Neuronal stem cell (in vitro differentiated cells): ENCODE results near the gene ST3GAL4.
"Not testable (repeated sequence)": the region's sequence is repeated elsewhere in the genome, so short reads cannot be mapped to it uniquely, and the experiment has no call there.

Experiments
- DNase-seq: peaks from one replicate; pipeline ENCODE4 v3.0.0-alpha.2; 2013; ENCODE audit warnings: low spot score
- H2AFZ ChIP-seq: one replicate; pipeline ENCODE4 v1.6.1; 2013; ENCODE audit warnings: mild to moderate bottlenecking, low read length, inconsistent platforms
- H2AK5ac ChIP-seq: 2 replicates; pipeline ENCODE4 v1.6.1; 2013; ENCODE audit warnings: low read depth, mild to moderate bottlenecking, inconsistent platforms, low read length, moderate library complexity, mixed read lengths
- H2BK120ac ChIP-seq: 2 replicates; pipeline ENCODE4 v1.6.1; 2013; ENCODE audit warnings: low read depth, mild to moderate bottlenecking, inconsistent platforms, low read length, moderate library complexity, mixed read lengths
- H2BK12ac ChIP-seq: one replicate; pipeline ENCODE4 v1.6.1; 2013; ENCODE audit warnings: low read length, inconsistent platforms
- H2BK15ac ChIP-seq: 2 replicates; pipeline ENCODE4 v1.6.1; 2013; ENCODE audit warnings: mild to moderate bottlenecking, low read length, inconsistent platforms, mixed read lengths
- H2BK5ac ChIP-seq: one replicate; pipeline ENCODE4 v1.6.1; 2013; ENCODE audit warnings: inconsistent platforms, mild to moderate bottlenecking, low read length, moderate library complexity
- H3K14ac ChIP-seq: one replicate; pipeline ENCODE4 v1.6.1; 2013; ENCODE audit warnings: low read length, inconsistent platforms
- H3K18ac ChIP-seq: 2 replicates; pipeline ENCODE4 v1.6.1; 2013; ENCODE audit warnings: low read length, inconsistent platforms
- H3K23ac ChIP-seq: 2 replicates; pipeline ENCODE4 v1.6.1; 2013; ENCODE audit warnings: low read depth, mild to moderate bottlenecking, mixed read lengths, low read length, inconsistent platforms; ENCODE audit not compliant: poor library complexity
- H3K27ac ChIP-seq: replicated peaks from 3 replicates; pipeline ENCODE4 v1.5.1; 2013; ENCODE audit warnings: low read length, inconsistent platforms
- H3K27me3 ChIP-seq, 3 experiments: 2 replicates each; pipeline ENCODE4 v1.6.1; 2013; ENCODE audit warnings: low read length in 3 of 3, mild to moderate bottlenecking in 2 of 3, inconsistent platforms in 1 of 3, low read depth in 1 of 3, mixed read lengths in 1 of 3, moderate library complexity in 1 of 3; ENCODE audit not compliant: control insufficient read depth in 3 of 3, insufficient read depth in 3 of 3
- H3K36me3 ChIP-seq, 2 donors: replicated peaks in 1 of 2; 2 replicates each; pipeline ENCODE4 v1.6.1; 2013; ENCODE audit warnings: low read length in 2 of 2; ENCODE audit not compliant: control insufficient read depth in 2 of 2, insufficient read depth in 2 of 2
- H3K4ac ChIP-seq: 2 replicates; pipeline ENCODE4 v1.6.1; 2013; ENCODE audit warnings: inconsistent platforms, mild to moderate bottlenecking, low read length, moderate library complexity
- H3K4me1 ChIP-seq, 2 donors: 1 replicate in 1 of 2; 2 replicates in 1 of 2; pipeline ENCODE4 v1.6.1; 2013; ENCODE audit warnings: low read length in 2 of 2, low read depth in 1 of 2; ENCODE audit not compliant: control insufficient read depth in 2 of 2, insufficient read depth in 1 of 2
- H3K4me2 ChIP-seq: one replicate; pipeline ENCODE4 v1.6.1; 2013; ENCODE audit warnings: mild to moderate bottlenecking, low read length, inconsistent platforms; ENCODE audit not compliant: insufficient read depth, poor library complexity, severe bottlenecking
- H3K4me3 ChIP-seq, 2 donors: 2 replicates each; pipeline ENCODE4 v1.5.1; 2013; ENCODE audit warnings: low read length in 2 of 2, mild to moderate bottlenecking in 2 of 2, inconsistent platforms in 1 of 2, moderate library complexity in 1 of 2
- H3K79me1 ChIP-seq: one replicate; pipeline ENCODE4 v1.6.1; 2013; ENCODE audit warnings: low read depth, mild to moderate bottlenecking, inconsistent platforms, low read length, moderate library complexity
- H3K9ac ChIP-seq: one replicate; pipeline ENCODE4 v1.6.1; 2013; ENCODE audit warnings: mild to moderate bottlenecking, low read depth, low read length, inconsistent platforms; ENCODE audit not compliant: poor library complexity
- H3K9me3 ChIP-seq, 2 donors: replicated peaks in 1 of 2; 2 replicates each; pipeline versions ENCODE3 to v1.6.1; 2013; ENCODE audit warnings: low read length in 2 of 2, mild to moderate bottlenecking in 2 of 2, inconsistent platforms in 1 of 2, low read depth in 1 of 2, mixed read lengths in 1 of 2, moderate library complexity in 1 of 2; ENCODE audit not compliant: control insufficient read depth in 2 of 2, insufficient read depth in 1 of 2
- H4K8ac ChIP-seq: one replicate; pipeline ENCODE4 v1.6.1; 2013; ENCODE audit warnings: low read depth, mild to moderate bottlenecking, inconsistent platforms, low read length, moderate library complexity
- H4K91ac ChIP-seq: one replicate; pipeline ENCODE4 v1.6.1; 2013; ENCODE audit warnings: low read length, low read depth, mild to moderate bottlenecking, inconsistent platforms; ENCODE audit not compliant: poor library complexity
- WGBS, 2 donors: extraction: QIAGEN DNeasy Blood & Tissue Kit; methylation state at CpG; one replicate each; pipeline ENCODE4 v1.1.7; 2013; ENCODE audit warnings: missing lambda C conversion rate in 2 of 2, mixed read lengths in 1 of 2; ENCODE audit not compliant: insufficient read length in 2 of 2, insufficient replicate concordance in 1 of 2; ENCODE audit errors: extremely low coverage in 2 of 2; 5-methylcytosine and 5-hydroxymethylcytosine counted together

ST3GAL4 gene

GRCh38 chr11:126381960-126382359 lies 26.5 kb downstream of the ST3GAL4 start:
- H2BK5ac ChIP-seq, H3K23ac ChIP-seq, DNase-seq, H3K4me2 ChIP-seq, H3K4me3 ChIP-seq, H3K27me3 ChIP-seq, H3K79me1 ChIP-seq, H4K8ac ChIP-seq, H3K18ac ChIP-seq, H3K4ac ChIP-seq, H2BK120ac ChIP-seq, H2AK5ac ChIP-seq, H2AFZ ChIP-seq, H3K9ac ChIP-seq, H2BK15ac ChIP-seq, H4K91ac ChIP-seq, H3K9me3 ChIP-seq, H3K27ac ChIP-seq, H3K36me3 ChIP-seq, H3K14ac ChIP-seq, H2BK12ac ChIP-seq: not testable (repeated sequence)
- peaks cover 0 to 13% of the 10 kb centered on the region in 2 donors for H3K4me1 ChIP-seq
- no CpG with 5 or more reads among the region's 10 CpGs for WGBS, 2 donors

- H3K23ac ChIP-seq, H2AK5ac ChIP-seq, H3K18ac ChIP-seq, H3K27ac ChIP-seq, H3K27me3 ChIP-seq, H2BK120ac ChIP-seq, H3K14ac ChIP-seq, DNase-seq, H4K8ac ChIP-seq, H3K4ac ChIP-seq, H3K4me3 ChIP-seq, H3K4me2 ChIP-seq, H2BK12ac ChIP-seq, H2BK5ac ChIP-seq, H4K91ac ChIP-seq, H3K9me3 ChIP-seq, H2BK15ac ChIP-seq, H3K36me3 ChIP-seq, H3K79me1 ChIP-seq, H2AFZ ChIP-seq, H3K9ac ChIP-seq: not testable (repeated sequence)
- WGBS, 2 donors = no CpG with 5 or more reads among the region's 4 CpGs
- H3K4me1 ChIP-seq = peaks cover 0 to 13% of the 10 kb centered on the region in 2 donors
Measured at GRCh38 chr11:126382641-126383040, 27.2 kb downstream of the ST3GAL4 start.

- H3K23ac ChIP-seq = no peak overlapping the region
- H3K9ac ChIP-seq = peak overlapping the region; percentile 44
- no peak for DNase-seq
- no peak overlapping the region for H3K14ac ChIP-seq
- H3K4me3 ChIP-seq = no peak overlapping the region
- H2BK15ac ChIP-seq = peak overlapping the region; percentile 6
- H2AFZ ChIP-seq = no peak overlapping the region
- H2BK12ac ChIP-seq = no peak overlapping the region
- no peaks in the 10 kb centered on the region for H3K36me3 ChIP-seq
- no peak overlapping the region for H4K8ac ChIP-seq
- H3K4me2 ChIP-seq = no peak overlapping the region
- no peak overlapping the region for H4K91ac ChIP-seq
- no peak overlapping the region for H3K27ac ChIP-seq
- peak overlapping the region; percentile 48 for H3K18ac ChIP-seq
- no peak overlapping the region for H3K4ac ChIP-seq
- no peaks in the 10 kb centered on the region for H3K9me3 ChIP-seq
- H2BK120ac ChIP-seq = no peak overlapping the region
- peaks cover 0 to 13% of the 10 kb centered on the region in 2 donors for H3K4me1 ChIP-seq
- peaks cover 9% of the 10 kb centered on the region for H3K79me1 ChIP-seq
- H2AK5ac ChIP-seq = peak overlapping the region; percentile 79
- H2BK5ac ChIP-seq = peak overlapping the region; percentile 75
- no CpG with 5 or more reads among the region's 20 CpGs for WGBS, 2 donors
- no peaks in the 10 kb centered on the region for H3K27me3 ChIP-seq
Measured at GRCh38 chr11:126383339-126384335, 28.2 kb downstream of the ST3GAL4 start.

- Histone ChIP-seq H2BK15ac (no peak overlapping the region), H3K36me3 (no peaks in the 10 kb centered on the region), H4K91ac (no peak overlapping the region), H2AK5ac (no peak overlapping the region), H4K8ac (no peak overlapping the region), H3K27me3 (no peaks in the 10 kb centered on the region), H3K4ac (no peak overlapping the region), H2BK120ac (no peak overlapping the region), H3K4me2 (no peak overlapping the region), H3K27ac (no peak overlapping the region), H2BK12ac (no peak overlapping the region), H3K9ac (no peak overlapping the region), H2BK5ac (peak overlapping the region; percentile 75), H3K4me3 (peak overlapping the region in 1 of 2 donors; percentile 12), H3K14ac (peak overlapping the region; percentile 47), H3K9me3 (no peaks in the 10 kb centered on the region), H3K23ac (peak overlapping the region; percentile 55), H3K18ac (no peak overlapping the region), H3K4me1 (peaks cover 0 to 13% of the 10 kb centered on the region in 2 donors), H2AFZ (no peak overlapping the region), H3K79me1 (peaks cover 9% of the 10 kb centered on the region)
- no peak for DNase-seq
- no CpG with 5 or more reads among the region's 9 CpGs for WGBS, 2 donors
Measured at GRCh38 chr11:126384449-126385070, 29.1 kb downstream of the ST3GAL4 start.
